DOHH2 (cell line): ENCODE measurements around the gene DYNLT2B.

Source experiments
- CTCF ChIP-seq: fragments of 200-600 bp; sonication (generic); IDR thresholded peaks from one replicate; pipeline ENCODE4 v1.5.1; 2014; ENCODE audit warnings: antibody characterized with exemption, mild to moderate bottlenecking, low read depth, low read length; ENCODE audit not compliant: poor library complexity, severe bottlenecking
- EZH2phosphoT487 ChIP-seq: fragments of 200-600 bp; sonication (generic); IDR thresholded peaks from 2 replicates; pipeline ENCODE4 v1.6.1; 2017; ENCODE audit warnings: borderline replicate concordance, mild to moderate bottlenecking, antibody characterized with exemption, low read length, moderate library complexity, mixed read lengths

GRCh38 chr3:196354132-196354531 lies 36.1 kb upstream of the DYNLT2B start:
- no peak for TF ChIP-seq CTCF
- no peak for TF ChIP-seq EZH2phosphoT487
